ENCODE data around the gene IGF2BP2. TPM values are rescaled to one million over a fixed set of nuclear protein-coding genes. Genes with fewer than 3 reads are reported as not detected.
"Not testable (repeated sequence)": the region's sequence is repeated elsewhere in the genome, so short reads cannot be mapped to it uniquely, and the experiment has no call there.

Gene IGF2BP2
- total RNA-seq, 1 experiment from 2014 or later: 135 TPM

- ATAC-seq: peak; percentile 31
- Histone ChIP-seq H3K4me3 (replicated peaks in 1 of 2; ENCODE audit: low read depth in 1 of 2, low read length in 2 of 2) (peak overlapping the region; percentile 1 to 39), H3K9ac (ENCODE audit: low read length) (peak overlapping the region; percentile 51), H3K4me2 (ENCODE audit: low read length) (peak overlapping the region; percentile 76), H3K27ac (ENCODE audit: low read depth, low read length) (peak overlapping the region; percentile 75), H3K79me2 (ENCODE audit: insufficient read depth, low read length) (peaks cover 100% of the 10 kb centered on the region), H4K20me1 (ENCODE audit: insufficient read depth) (peaks cover 15% of the 10 kb centered on the region; the same call in 1 of the 2 replicates), H3K4me1 (ENCODE audit: control insufficient read depth in 1 of 2, insufficient read depth in 2 of 2, low read length in 2 of 2) (peaks cover 92 to 99% of the 10 kb centered on the region in 2 experiments)
- H3K9me3 ChIP-seq (ENCODE audit: control insufficient read depth in 1 of 2, insufficient read depth in 1 of 2, low read depth in 1 of 2, low read length in 2 of 2); BruUV-seq (replicated peaks); H3K27me3 ChIP-seq (ENCODE audit: insufficient read depth, low read length); H3K9me2 ChIP-seq (ENCODE audit: insufficient read depth); RAD21 ChIA-PET (ENCODE audit: low non-redundant PET in 1 of 2, low total read pairs in 2 of 2, uncharacterized antibody in 2 of 2, unreplicated experiment in 2 of 2); intact Hi-C loops (cut with micrococcal nuclease); H3K36me3 ChIP-seq (ENCODE audit: control insufficient read depth in 1 of 2, insufficient read depth in 2 of 2, low read length in 2 of 2); POLR2A ChIA-PET; DNase-seq (ENCODE audit: low read depth, low spot score); H2AFZ ChIP-seq (ENCODE audit: low read depth, low read length, poor library complexity, severe bottlenecking): not testable (repeated sequence)
- CTCF ChIA-PET: interaction anchor here (1.9 kb wide), 1 partner anchor 18 kb away, joined by 9 read pairs; no protein-coding TSS in a partner anchor
- TF ChIP-seq MAX (IDR thresholded peaks at IDR 0.05): peak; percentile 74
- peak; percentile 38; the same call in 1 of the 2 replicates for TF ChIP-seq FOSL1 (IDR thresholded peaks at IDR 0.05; ENCODE audit: low read depth)
- TF ChIP-seq YY1 (IDR thresholded peaks at IDR 0.05; ENCODE audit: extremely low read depth, insufficient replicate concordance, low read depth, low read length): peak; percentile 57
- 0 out of 2 replicates have a peak, but pooled peaks have one; percentile 13 for TF ChIP-seq POLR2AphosphoS5 (IDR thresholded peaks at IDR 0.05; ENCODE audit: low read depth, low read length)
- peak; percentile 57 for TF ChIP-seq SP1 (IDR thresholded peaks at IDR 0.05; ENCODE audit: low read depth)
- peak; percentile 62; the same call in 1 of the 2 replicates for TF ChIP-seq CBX3 (IDR thresholded peaks at IDR 0.05; ENCODE audit: low read depth)
These were observed 38.6 kb downstream of the IGF2BP2 start for GRCh38 chr3:185786258-185786657.

- ChIA-PET RAD21 (ENCODE audit: low non-redundant PET in 1 of 2, low total read pairs in 2 of 2, uncharacterized antibody in 2 of 2, unreplicated experiment in 2 of 2) (no interaction called here), CTCF (no interaction called here), POLR2A (interaction anchor here (1.9 kb wide), 1 partner anchor 12 kb away, joined by 5 read pairs; no protein-coding TSS in a partner anchor)
- H3K4me3 ChIP-seq (replicated peaks in 1 of 2; ENCODE audit: low read depth in 1 of 2, low read length in 2 of 2): no peak overlapping the region
- no peak overlapping the region for H3K9ac ChIP-seq (ENCODE audit: low read length)
- no peak for TF ChIP-seq TCF7L2 (IDR thresholded peaks at IDR 0.05; ENCODE audit: borderline replicate concordance, extremely low read depth, insufficient read depth, insufficient read length)
- no peak overlapping the region for H3K4me2 ChIP-seq (ENCODE audit: low read length)
- intact Hi-C loops (cut with micrococcal nuclease): no loop called here
- ATAC-seq (no peak), DNase-seq (ENCODE audit: low read depth, low spot score) (no peak)
- no peaks in the 10 kb centered on the region for H3K9me3 ChIP-seq (ENCODE audit: control insufficient read depth in 1 of 2, insufficient read depth in 1 of 2, low read depth in 1 of 2, low read length in 2 of 2)
- H3K9me2 ChIP-seq (ENCODE audit: insufficient read depth): no peaks in the 10 kb centered on the region
- no peaks in the 10 kb centered on the region for H3K27me3 ChIP-seq (ENCODE audit: insufficient read depth, low read length)
- peaks cover 4% of the 10 kb centered on the region; the same call in 1 of the 2 replicates for H4K20me1 ChIP-seq (ENCODE audit: insufficient read depth)
- no TSS peak for BruUV-seq (replicated peaks)
- peaks cover 82 to 99% of the 10 kb centered on the region in 2 experiments for H3K4me1 ChIP-seq (ENCODE audit: control insufficient read depth in 1 of 2, insufficient read depth in 2 of 2, low read length in 2 of 2)
- H3K36me3 ChIP-seq (ENCODE audit: control insufficient read depth in 1 of 2, insufficient read depth in 2 of 2, low read length in 2 of 2): no peaks in the 10 kb centered on the region
- H3K79me2 ChIP-seq (ENCODE audit: insufficient read depth, low read length): peaks cover 100% of the 10 kb centered on the region
- H3K27ac ChIP-seq (ENCODE audit: low read depth, low read length): no peak overlapping the region
- no peak overlapping the region for H2AFZ ChIP-seq (ENCODE audit: low read depth, low read length, poor library complexity, severe bottlenecking)
These were observed 40.5 kb downstream of the IGF2BP2 start for GRCh38 chr3:185784317-185784716.

Data from HCT116 (cell line).